K562 (cell line): Measurements from ENCODE around the gene CLCN1.

Source experiments
- CTCF ChIP-seq, 3 experiments: IDR thresholded peaks in 2 of 3; conservative IDR thresholded peaks in 1 of 3; 2 replicates each; pipeline ENCODE4 v1.5.1; 2011 to 2012; ENCODE audit warnings: low read length in 3 of 3, mild to moderate bottlenecking in 3 of 3, control low read depth in 2 of 3, improper control_type of control experiment in 1 of 3, inconsistent platforms in 1 of 3, low read depth in 1 of 3, mixed read lengths in 1 of 3, moderate library complexity in 1 of 3; ENCODE audit not compliant: insufficient read depth in 2 of 3
- EGR1 ChIP-seq: fragments of 450-650 bp; conservative IDR thresholded peaks from 2 replicates; pipeline ENCODE4 v1.6.1; 2017; ENCODE audit warnings: mild to moderate bottlenecking
- GMEB1 ChIP-seq: fragments of 250-450 bp; sonication (Bioruptor Pico); IDR thresholded peaks from 2 replicates; pipeline ENCODE4 v1.4.0; 2020; ENCODE audit warnings: mild to moderate bottlenecking
- NRF1 ChIP-seq, 2 experiments: fragments of 450-650 bp; IDR thresholded peaks in 1 of 2; conservative IDR thresholded peaks in 1 of 2; 2 replicates each; pipeline ENCODE4 v1.6.1; 2014; ENCODE audit warnings: mild to moderate bottlenecking in 2 of 2
- POLR2AphosphoS5 ChIP-seq: IDR thresholded peaks from 2 replicates; pipeline ENCODE4 v1.6.1; 2011; ENCODE audit warnings: mild to moderate bottlenecking, low read depth, low read length, moderate library complexity; ENCODE audit not compliant: control insufficient read depth, insufficient read depth
- SLC30A9 ChIP-seq: fragments of 250-450 bp; sonication (Bioruptor Pico); IDR thresholded peaks from 2 replicates; pipeline ENCODE4 v1.8.0; 2022; ENCODE audit warnings: mild to moderate bottlenecking, moderate library complexity

- TF ChIP-seq CTCF (IDR thresholded peaks at IDR 0.05 in 2 of 3, conservative IDR thresholded peaks at IDR 0.05 in 1 of 3; ENCODE audit: insufficient read depth in 2 of 3, low read depth in 1 of 3, low read length in 3 of 3) (no peak), NRF1 (conservative IDR thresholded peaks at IDR 0.05 in 1 of 2, IDR thresholded peaks at IDR 0.05 in 1 of 2) (no peak), GMEB1 (CRISPR knock-in tag) (no peak), POLR2AphosphoS5 (no peak), SLC30A9 (CRISPR knock-in tag) (no peak), EGR1 (no peak)
These were observed 21.3 kb downstream of the CLCN1 start for GRCh38 chr7:143337216-143337615.
